Islet precursor cell (in vitro differentiated cells): ENCODE data around the gene VAV3.
"Not testable (repeated sequence)": the region's sequence is repeated elsewhere in the genome, so short reads cannot be mapped to it uniquely, and the experiment has no call there.

ENCODE experiments used
- DNase-seq: peaks from one replicate; pipeline ENCODE4 v3.0.0-alpha.2; 2018

The VAV3 gene

GRCh38 chr1:107933736-107934135 is 31.2 kb downstream of the VAV3 start:
- DNase-seq: no peak

- DNase-seq: no peak
Measured at GRCh38 chr1:107930292-107930691, 34.7 kb downstream of the VAV3 start.

- DNase-seq: no peak
Measured at GRCh38 chr1:107927820-107928219, 37.2 kb downstream of the VAV3 start.

GRCh38 chr1:107926436-107927080 is 38.4 kb downstream of the VAV3 start:
- DNase-seq: no peak

GRCh38 chr1:107925565-107925964 is 39.4 kb downstream of the VAV3 start:
- DNase-seq: no peak

GRCh38 chr1:107920999-107921398 is 44.0 kb downstream of the VAV3 start:
- no peak for DNase-seq

GRCh38 chr1:107920561-107920960 is 44.4 kb downstream of the VAV3 start:
- no peak for DNase-seq

GRCh38 chr1:107919953-107920352 is 45.0 kb downstream of the VAV3 start:
- no peak for DNase-seq

- no peak for DNase-seq
Measured at GRCh38 chr1:107914119-107914765, 50.7 kb downstream of the VAV3 start.

- no peak for DNase-seq
Measured at GRCh38 chr1:107912656-107913055, 52.3 kb downstream of the VAV3 start.

GRCh38 chr1:107900090-107900945 is 64.7 kb downstream of the VAV3 start:
- DNase-seq: no peak

GRCh38 chr1:107899655-107900054 is 65.3 kb downstream of the VAV3 start:
- DNase-seq: no peak

- DNase-seq: no peak
Measured at GRCh38 chr1:107897438-107898345, 67.3 kb downstream of the VAV3 start.

- DNase-seq: no peak
Measured at GRCh38 chr1:107896936-107897335, 68.0 kb downstream of the VAV3 start.

GRCh38 chr1:107896401-107896800 is 68.6 kb downstream of the VAV3 start:
- DNase-seq: no peak

- no peak for DNase-seq
Measured at GRCh38 chr1:107895403-107896191, 69.4 kb downstream of the VAV3 start.

- no peak for DNase-seq
Measured at GRCh38 chr1:107894605-107895004, 70.4 kb downstream of the VAV3 start.

- DNase-seq: not testable (repeated sequence)
Measured at GRCh38 chr1:107893350-107893749, 71.6 kb downstream of the VAV3 start.

GRCh38 chr1:107889524-107889923 is 75.5 kb downstream of the VAV3 start:
- no peak for DNase-seq

GRCh38 chr1:107883562-107883961 is 81.4 kb downstream of the VAV3 start:
- no peak for DNase-seq

GRCh38 chr1:107879927-107880326 is 85.1 kb downstream of the VAV3 start:
- no peak for DNase-seq

- no peak for DNase-seq
Measured at GRCh38 chr1:107879346-107879745, 85.6 kb downstream of the VAV3 start.
